ENCODE results near the gene ZIC2. TPM values are rescaled to one million over a fixed set of nuclear protein-coding genes. Genes with fewer than 3 reads are reported as not detected.

Gene ZIC2
- total RNA-seq, 1 donor from 2014 or later, result not detected

DNA sequence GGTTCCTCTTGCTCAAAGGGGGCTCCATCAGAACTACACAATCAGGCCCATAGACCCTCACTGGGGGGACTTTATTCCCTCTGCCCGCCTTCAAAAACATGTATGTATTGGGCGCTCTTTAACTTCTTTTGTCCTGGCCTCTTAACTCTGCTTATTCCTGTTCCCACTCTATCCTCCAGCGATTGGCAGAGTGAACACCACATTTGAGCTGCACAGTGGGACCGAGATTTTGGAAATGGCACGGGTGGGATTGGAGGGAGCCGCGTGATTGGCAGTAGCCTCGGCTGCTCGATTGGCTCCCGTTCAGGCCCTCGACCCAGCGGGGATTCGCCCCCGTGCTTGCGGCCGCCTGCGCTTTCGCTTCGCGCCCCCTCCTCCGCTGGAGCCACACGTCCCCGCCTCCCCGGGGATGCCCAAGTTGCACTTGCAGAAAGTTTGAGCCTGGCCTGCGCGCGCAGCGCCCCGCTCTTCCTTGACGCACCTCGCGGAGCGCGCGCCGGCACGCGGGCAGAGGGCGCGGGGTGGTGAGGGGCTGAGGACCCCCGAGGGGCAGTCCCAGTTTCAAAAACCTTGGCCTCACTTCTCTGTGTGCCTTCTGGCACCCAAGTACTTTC, 9.9 kb upstream of the ZIC2 start, which contains the start of gene ZIC5:
Gene ZIC5, minus strand, starts transcription at position 192 of the 614 bp plus-strand sequence. Its CDS starts 164 bp downstream, at position 28.
- DNase-seq (ENCODE audit: low spot score) (peak; percentile 47), ATAC-seq (no peak)
- intact Hi-C loops (cut with DNase I), result no loop called here

DNA sequence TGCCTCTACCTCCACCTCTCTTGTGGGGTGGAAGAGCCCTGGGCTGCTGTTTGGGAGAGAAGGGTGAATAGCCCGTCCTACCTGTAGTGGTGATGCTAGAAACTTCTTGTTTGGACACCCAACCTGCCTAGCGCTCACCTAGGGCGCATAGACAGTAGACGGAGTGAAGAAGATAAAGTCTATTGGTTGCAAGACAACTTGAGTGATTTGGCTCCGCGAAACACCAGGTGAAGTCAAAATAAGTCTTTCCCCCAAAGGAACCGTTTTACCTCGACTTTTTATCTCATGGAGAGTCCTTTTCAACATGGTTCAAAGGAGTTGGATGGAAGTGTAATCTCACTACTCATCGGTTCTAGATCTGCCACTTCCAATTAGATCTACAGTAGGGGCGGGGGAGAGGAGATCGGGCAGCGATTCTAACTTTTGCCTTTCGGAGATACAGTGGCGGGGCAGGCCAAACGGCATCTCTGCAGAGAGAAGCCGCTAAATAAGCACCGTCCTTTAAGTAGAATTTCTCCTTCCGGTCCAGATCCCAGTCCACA, 9.3 kb upstream of the ZIC2 start:
- ATAC-seq (no peak), DNase-seq (ENCODE audit: low spot score) (no peak)
- intact Hi-C loops (cut with DNase I), result no loop called here

DNA sequence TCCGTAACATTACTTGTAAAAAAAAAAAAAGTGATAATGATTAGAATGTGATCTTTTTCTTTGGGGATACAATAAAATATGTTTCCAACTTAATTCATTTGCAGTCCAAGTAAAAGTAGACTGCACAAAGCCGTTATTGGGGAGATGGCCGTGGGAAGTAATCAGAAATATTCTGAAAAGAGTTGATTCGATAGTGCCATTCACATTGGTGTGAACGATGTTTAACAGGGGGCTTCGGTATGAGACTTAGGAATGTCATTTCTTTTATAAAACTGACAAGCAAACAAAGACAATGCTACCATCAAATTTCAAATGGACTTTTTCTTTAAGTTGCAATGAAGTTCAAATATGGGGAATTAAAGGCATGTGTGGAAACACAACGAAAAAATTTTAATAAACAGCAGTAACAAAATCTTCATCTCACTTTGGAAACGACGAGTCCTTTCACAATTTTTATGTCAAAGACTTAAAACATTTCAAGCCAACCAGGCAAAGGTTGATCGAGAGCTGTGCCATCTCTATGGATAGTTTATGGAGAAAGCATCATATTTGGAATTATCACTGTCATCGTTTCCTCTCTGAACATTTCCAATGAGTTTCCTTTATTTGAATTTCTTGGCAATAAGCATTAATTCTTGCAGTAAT, 8.3 kb upstream of the ZIC2 start:
- intact Hi-C loops (cut with DNase I), result no loop called here
- ATAC-seq, result no peak
- DNase-seq (ENCODE audit: low spot score), result no peak

- intact Hi-C loops (cut with DNase I), result no loop called here
- no peak for ATAC-seq
- no peak for DNase-seq (ENCODE audit: low spot score)
Observed at GRCh38 chr13:99973808-99974185, 7.8 kb upstream of the ZIC2 start.

DNA sequence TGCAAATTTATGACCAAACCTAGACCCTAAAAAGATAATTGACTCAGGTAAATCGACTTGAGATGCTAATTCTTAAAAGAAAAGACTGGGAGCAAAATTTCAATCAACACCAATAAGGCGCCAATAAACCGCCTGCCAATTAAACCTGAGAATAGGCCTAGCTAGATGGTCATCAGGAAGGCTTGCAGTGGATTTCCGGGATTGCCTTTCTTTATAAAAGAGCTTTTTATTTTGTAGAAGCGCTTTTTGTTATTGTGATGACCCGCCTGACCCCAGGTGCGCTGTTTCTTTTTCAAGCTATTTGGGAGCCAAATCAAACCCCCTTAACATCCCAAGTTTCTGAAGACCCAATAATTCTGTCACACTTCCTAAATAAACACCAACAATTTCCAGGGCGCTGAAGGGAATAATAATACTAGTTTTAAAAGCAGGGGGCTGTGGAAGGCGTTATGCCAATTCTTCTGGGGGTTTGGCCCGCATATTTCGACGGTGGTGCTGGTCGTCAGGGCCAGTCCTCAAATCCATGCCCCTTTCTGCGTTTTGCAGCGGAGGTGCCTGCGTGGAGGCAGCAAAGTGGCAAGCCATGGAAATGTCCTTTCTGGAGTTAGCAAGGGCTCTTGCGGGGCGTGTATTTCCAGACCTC, 7.2 kb upstream of the ZIC2 start:
- intact Hi-C loops (cut with DNase I), result no loop called here
- DNase-seq (ENCODE audit: low spot score) (peak; percentile 25), ATAC-seq (no peak)

DNA sequence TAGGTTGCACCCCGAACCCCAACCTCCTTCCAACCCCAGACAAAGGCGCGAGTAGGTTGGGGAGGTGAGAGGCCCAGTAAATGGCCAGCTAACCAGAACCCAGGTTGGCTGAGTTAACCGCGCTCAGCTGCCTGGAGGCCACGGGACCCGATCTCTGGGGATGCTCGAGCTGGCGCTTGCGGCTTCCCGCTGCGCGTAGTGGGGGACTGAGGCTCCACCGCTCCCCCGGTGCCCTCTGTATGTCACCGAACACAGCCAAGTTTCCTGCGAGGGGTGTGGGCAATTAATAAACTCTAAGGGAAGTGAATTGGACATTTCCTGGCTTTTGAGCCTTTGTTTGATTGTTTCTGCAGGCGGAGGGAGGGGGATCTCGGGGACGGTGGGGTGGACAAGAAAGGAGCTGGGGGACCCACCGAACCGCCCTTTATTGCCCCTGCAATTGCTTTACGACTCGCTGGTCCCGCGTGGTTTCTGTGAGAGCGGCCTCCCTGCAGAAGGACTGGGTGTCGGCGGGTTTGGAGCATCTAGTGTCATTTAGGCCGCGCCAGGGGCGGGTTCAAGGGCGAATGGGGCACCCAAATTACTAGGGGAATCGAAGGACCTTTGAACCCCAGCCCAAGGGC, 6.5 kb upstream of the ZIC2 start:
- intact Hi-C loops (cut with DNase I), result no loop called here
- ATAC-seq (no peak), DNase-seq (ENCODE audit: low spot score) (peak; percentile 31)

GRCh38 chr13:99975626-99976025, 6.0 kb upstream of the ZIC2 start:
- DNase-seq (ENCODE audit: low spot score), result peak; percentile 51
- ATAC-seq, result no peak
- intact Hi-C loops (cut with DNase I), result no loop called here

DNA sequence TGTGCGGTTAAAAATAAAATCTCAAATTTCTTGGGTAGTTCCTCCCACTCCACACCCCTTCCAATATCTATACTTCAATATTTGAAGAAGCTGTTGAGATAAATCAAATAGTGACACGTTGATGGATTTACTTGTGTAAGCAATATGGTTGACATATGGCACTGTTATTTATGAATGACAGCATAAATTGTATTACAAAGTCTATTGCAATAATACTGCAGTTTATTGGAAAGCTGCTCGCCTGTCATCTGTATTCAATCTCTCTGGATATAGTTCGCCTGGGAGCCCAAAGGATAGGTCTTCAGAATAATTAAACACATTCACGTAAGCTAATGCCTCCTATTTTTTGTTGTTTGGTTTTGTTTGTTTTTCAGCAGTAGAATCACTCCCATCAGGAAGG, 5.0 kb upstream of the ZIC2 start:
- ATAC-seq (no peak), DNase-seq (ENCODE audit: low spot score) (no peak)
- intact Hi-C loops (cut with DNase I), result no loop called here

DNA sequence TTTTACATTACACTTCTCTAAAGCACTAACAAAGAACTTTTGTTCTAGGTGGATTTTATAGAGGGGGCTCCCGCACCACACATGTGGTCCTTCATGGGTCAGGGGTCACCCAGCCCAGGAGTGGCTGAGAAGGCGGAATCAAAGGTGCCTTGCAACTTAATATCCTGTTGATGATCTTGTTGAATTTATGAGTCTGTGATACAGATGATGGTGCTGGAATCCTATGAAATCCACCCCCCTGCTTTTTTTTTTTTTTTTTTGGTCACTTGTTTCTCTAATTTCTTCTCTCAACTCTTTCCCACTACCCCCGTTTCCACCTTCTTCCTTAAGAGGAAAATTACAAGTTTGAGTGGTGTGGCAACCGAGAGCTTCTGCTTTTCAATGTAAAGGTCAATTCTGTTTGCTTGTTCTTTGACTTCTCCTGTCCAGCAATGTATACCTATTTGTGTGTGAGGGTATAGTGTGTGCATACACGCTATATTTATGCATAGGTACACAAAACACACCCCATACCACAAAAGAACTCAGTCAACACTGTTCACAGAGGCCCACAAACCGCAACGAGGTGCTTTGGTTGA, 4.2 kb upstream of the ZIC2 start:
- intact Hi-C loops (cut with DNase I), result no loop called here
- no peak for DNase-seq (ENCODE audit: low spot score)
- no peak for ATAC-seq

GRCh38 chr13:99977912-99978798, 3.4 kb upstream of the ZIC2 start:
- no peak for DNase-seq (ENCODE audit: low spot score)
- intact Hi-C loops (cut with DNase I), result no loop called here

GRCh38 chr13:99978799-99979452, 2.7 kb upstream of the ZIC2 start:
- intact Hi-C loops (cut with DNase I), result no loop called here
- DNase-seq (ENCODE audit: low spot score), result peak; percentile 44
- no peak for ATAC-seq

More at GRCh38 chr13:99977912-99978798, 3.4 kb upstream of the ZIC2 start:
- ATAC-seq, result no peak

DNA sequence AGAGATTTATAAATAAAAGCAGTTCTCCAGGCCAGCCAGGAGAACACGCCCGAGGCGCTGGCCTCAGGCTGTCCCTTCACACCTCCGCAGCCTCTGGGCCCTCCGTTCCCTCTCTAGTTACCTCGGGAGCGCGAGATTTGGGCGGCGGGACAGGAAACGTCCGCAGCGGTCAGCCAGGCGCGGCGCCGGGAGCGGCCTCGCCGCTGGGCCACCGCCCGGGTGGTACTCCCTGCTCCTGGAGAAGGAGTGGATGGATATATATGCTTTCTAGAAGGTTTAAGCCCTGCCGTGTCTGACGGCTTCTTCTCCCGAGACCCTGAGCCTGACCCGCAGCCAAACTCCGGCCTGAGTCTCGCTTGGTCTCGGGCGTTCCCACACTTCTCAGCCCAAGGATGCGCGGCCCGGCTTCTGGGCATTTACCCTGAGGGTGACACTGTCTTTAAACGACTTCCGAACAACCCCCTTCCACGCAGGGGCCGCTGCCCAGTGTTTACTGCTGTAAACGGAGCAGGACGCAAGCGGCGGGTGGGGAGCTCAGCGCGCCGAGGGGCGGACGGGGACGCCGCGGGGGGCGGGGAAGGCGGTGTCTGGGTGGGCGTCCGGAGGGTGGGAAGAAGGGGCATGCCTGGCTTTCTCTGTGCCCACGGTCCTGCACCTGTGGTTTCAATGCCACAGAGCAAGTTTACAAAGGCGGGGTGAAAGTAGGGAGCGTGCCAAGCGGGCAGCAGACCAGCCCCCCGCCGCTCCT, 2.0 kb upstream of the ZIC2 start:
- DNase-seq (ENCODE audit: low spot score) (peak; percentile 58), ATAC-seq (no peak)
- intact Hi-C loops (cut with DNase I), result no loop called here

DNA sequence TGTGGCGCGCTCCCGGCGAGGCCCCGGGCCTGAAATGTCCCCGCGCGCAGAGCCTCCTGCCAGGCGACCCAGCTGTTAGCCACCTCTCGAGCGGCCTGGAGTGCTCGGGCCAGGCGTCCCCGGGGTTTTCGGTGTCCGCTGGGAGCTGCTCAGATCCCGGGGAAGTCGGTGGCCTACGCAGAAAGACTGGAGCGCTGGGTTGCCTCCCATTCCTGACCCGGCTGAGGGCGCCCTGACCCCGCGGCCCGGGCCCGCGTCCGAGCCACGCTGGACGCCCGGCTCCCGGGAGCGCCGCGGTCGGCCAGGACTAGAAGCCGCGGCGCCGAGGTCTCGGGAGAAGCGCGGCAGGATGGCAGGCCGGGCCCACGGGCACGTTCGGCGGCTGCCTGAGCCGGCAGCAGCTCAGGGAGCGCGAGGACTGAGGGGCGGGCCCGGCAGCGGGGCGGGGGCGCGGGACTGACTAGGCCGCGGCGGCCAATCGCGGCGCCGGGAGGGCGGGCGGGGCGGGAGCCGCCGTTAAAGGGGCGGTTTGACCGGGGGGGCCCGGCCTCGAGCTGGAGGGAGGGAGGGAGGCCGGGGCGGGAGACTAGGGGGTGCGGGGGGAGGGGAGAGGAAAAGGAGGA, 1.3 kb upstream of the ZIC2 start:
- peak; percentile 51 for ATAC-seq
- no peak for DNase-seq (ENCODE audit: low spot score)
- intact Hi-C loops (cut with DNase I), result no loop called here

DNA sequence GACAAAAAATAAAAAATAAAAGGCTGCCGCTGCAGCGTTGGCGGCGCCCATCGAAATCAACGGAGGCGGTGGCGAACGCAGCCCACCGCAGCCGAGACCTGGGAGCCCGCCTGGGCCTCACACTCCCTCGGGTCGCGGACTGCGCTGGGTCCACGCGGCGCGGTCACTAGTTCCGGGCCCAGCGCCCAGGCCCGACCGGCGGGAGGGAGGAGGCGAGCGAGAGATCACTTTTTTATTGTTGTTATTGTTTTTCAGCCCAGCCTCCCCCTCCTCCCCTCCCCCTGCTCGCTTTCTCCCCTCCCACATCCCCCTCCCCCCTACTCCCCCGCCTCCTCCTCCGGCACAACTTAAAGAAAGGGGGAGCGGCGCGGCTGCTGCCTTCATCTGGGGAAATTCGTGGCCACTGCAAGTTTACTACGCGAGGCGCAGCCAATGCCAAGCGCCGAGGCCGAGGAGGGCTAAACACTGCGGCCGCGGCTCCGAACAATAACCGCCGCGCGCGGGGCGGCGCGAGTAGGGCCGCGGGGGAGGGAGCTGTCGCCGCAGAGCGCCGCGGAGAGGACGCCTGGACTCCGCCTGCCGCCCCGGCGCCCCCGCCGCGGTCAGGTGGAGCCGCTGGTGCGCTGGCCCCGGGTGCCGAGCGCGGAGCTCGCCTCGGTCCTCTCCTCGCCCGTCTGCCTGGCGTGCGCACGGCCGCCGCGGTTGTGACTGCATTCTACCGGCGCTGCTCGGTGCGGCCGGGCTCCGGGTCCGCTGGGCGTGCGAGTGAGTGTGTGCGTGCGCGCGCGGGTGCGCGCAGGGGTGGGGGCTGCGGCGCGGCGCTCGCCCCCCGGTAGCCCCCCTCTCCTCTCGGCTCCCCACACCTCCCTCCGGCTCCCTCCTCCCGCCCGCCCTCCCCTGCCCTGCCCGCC, 505 bp upstream of the ZIC2 start:
- DNase-seq (ENCODE audit: low spot score) (no peak), ATAC-seq (no peak)
- intact Hi-C loops (cut with DNase I), result no loop called here

DNA sequence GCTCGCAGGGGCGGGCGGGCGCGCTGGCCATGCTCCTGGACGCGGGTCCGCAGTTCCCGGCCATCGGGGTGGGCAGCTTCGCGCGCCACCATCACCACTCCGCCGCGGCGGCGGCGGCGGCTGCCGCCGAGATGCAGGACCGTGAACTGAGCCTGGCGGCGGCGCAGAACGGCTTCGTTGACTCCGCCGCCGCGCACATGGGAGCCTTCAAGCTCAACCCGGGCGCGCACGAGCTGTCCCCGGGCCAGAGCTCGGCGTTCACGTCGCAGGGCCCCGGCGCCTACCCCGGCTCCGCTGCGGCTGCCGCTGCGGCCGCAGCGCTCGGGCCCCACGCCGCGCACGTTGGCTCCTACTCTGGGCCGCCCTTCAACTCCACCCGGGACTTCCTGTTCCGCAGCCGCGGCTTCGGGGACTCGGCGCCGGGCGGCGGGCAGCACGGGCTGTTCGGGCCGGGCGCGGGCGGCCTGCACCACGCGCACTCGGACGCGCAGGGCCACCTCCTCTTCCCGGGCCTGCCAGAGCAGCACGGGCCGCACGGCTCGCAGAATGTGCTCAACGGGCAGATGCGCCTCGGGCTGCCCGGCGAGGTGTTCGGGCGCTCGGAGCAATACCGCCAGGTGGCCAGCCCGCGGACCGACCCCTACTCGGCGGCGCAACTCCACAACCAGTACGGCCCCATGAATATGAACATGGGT, 599 bp downstream of the ZIC2 start:
- no peak for DNase-seq (ENCODE audit: low spot score)
- intact Hi-C loops (cut with DNase I), result no loop called here
- ATAC-seq, result no peak

Measured in sciatic nerve (tissue), 2 donors.